HL-60 (cell line): ENCODE measurements around the gene DLGAP5.

ENCODE experiments used
- CTCF ChIP-seq: IDR thresholded peaks from one replicate; pipeline ENCODE4 v1.5.1; 2011; ENCODE audit warnings: low read length, control low read depth, inconsistent platforms; ENCODE audit not compliant: insufficient read depth
- POLR2AphosphoS5 ChIP-seq: IDR thresholded peaks from 2 replicates; pipeline ENCODE4 v1.6.1; 2012; ENCODE audit warnings: low read depth

GRCh38 chr14:55105991-55106390, 85.4 kb downstream of the DLGAP5 start:
- TF ChIP-seq POLR2AphosphoS5 (no peak), CTCF (no peak)
